Skeletal muscle cell (primary cell): ENCODE measurements around the gene JAKMIP3.
"Not testable (repeated sequence)": the region's sequence is repeated elsewhere in the genome, so short reads cannot be mapped to it uniquely, and the experiment has no call there.

Experiments
- DNase-seq: peaks from one replicate; pipeline ENCODE4 v3.0.0-alpha.2; 2010; ENCODE audit warnings: low read depth
- H3K4me3 ChIP-seq: 2 replicates; pipeline ENCODE4 v1.5.1; 2011; ENCODE audit warnings: low read depth, mild to moderate bottlenecking, control low read depth, low read length, moderate library complexity

The JAKMIP3 gene

GRCh38 chr10:132062641-132063390 is 2.9 kb upstream of the JAKMIP3 start:
- no peak overlapping the region for H3K4me3 ChIP-seq
- no peak for DNase-seq

GRCh38 chr10:132063432-132063831 is 2.3 kb upstream of the JAKMIP3 start:
- DNase-seq: no peak
- no peak overlapping the region for H3K4me3 ChIP-seq

- DNase-seq: no peak
- H3K4me3 ChIP-seq: no peak overlapping the region
Measured at GRCh38 chr10:132064082-132064755, 1.5 kb upstream of the JAKMIP3 start.

GRCh38 chr10:132064771-132065437 is 842 bp upstream of the JAKMIP3 start:
- DNase-seq: no peak
- peak overlapping the region; percentile 51 for H3K4me3 ChIP-seq

- H3K4me3 ChIP-seq: peak overlapping the region; percentile 51
- no peak for DNase-seq
Measured at GRCh38 chr10:132066186-132066585, 440 bp downstream of the JAKMIP3 start.

- DNase-seq: no peak
Measured at GRCh38 chr10:132066812-132067211, 1.1 kb downstream of the JAKMIP3 start.

GRCh38 chr10:132068431-132069121 is 2.8 kb downstream of the JAKMIP3 start:
- DNase-seq: no peak
- no peak overlapping the region for H3K4me3 ChIP-seq

More at GRCh38 chr10:132066812-132067211, 1.1 kb downstream of the JAKMIP3 start:
- no peak overlapping the region for H3K4me3 ChIP-seq

- DNase-seq: no peak
Measured at GRCh38 chr10:132069122-132069848, 3.5 kb downstream of the JAKMIP3 start.

GRCh38 chr10:132069849-132070182 is 4.1 kb downstream of the JAKMIP3 start:
- no peak overlapping the region for H3K4me3 ChIP-seq
- no peak for DNase-seq

More at GRCh38 chr10:132069122-132069848, 3.5 kb downstream of the JAKMIP3 start:
- no peak overlapping the region for H3K4me3 ChIP-seq

- no peak overlapping the region for H3K4me3 ChIP-seq
Measured at GRCh38 chr10:132070724-132071123, 5.0 kb downstream of the JAKMIP3 start.

GRCh38 chr10:132071667-132072066 is 5.9 kb downstream of the JAKMIP3 start:
- no peak for DNase-seq
- H3K4me3 ChIP-seq: no peak overlapping the region

More at GRCh38 chr10:132070724-132071123, 5.0 kb downstream of the JAKMIP3 start:
- no peak for DNase-seq

GRCh38 chr10:132075909-132076577 is 10.3 kb downstream of the JAKMIP3 start:
- no peak overlapping the region for H3K4me3 ChIP-seq
- no peak for DNase-seq

GRCh38 chr10:132076578-132077081 is 10.9 kb downstream of the JAKMIP3 start:
- no peak overlapping the region for H3K4me3 ChIP-seq
- no peak for DNase-seq

GRCh38 chr10:132077091-132077490 is 11.3 kb downstream of the JAKMIP3 start:
- no peak for DNase-seq
- no peak overlapping the region for H3K4me3 ChIP-seq

- DNase-seq: no peak
- no peak overlapping the region for H3K4me3 ChIP-seq
Measured at GRCh38 chr10:132078746-132079345, 13.1 kb downstream of the JAKMIP3 start.

GRCh38 chr10:132084384-132084783 is 18.6 kb downstream of the JAKMIP3 start:
- DNase-seq: not testable (repeated sequence)

GRCh38 chr10:132093236-132093635 is 27.5 kb downstream of the JAKMIP3 start:
- H3K4me3 ChIP-seq, DNase-seq: not testable (repeated sequence)

More at GRCh38 chr10:132084384-132084783, 18.6 kb downstream of the JAKMIP3 start:
- H3K4me3 ChIP-seq: not testable (repeated sequence)
